IPS-20b (cell line): ENCODE results near the gene MOV10L1.
"Not testable (repeated sequence)": the region's sequence is repeated elsewhere in the genome, so short reads cannot be mapped to it uniquely, and the experiment has no call there.

Experiments used
- H3K27ac ChIP-seq: one replicate; pipeline ENCODE4 v1.5.1; 2013; ENCODE audit warnings: low read length
- H3K27me3 ChIP-seq: 2 replicates; pipeline ENCODE4 v1.6.1; 2013; ENCODE audit warnings: mild to moderate bottlenecking, low read length, inconsistent platforms; ENCODE audit not compliant: insufficient read depth
- H3K36me3 ChIP-seq: 2 replicates; pipeline ENCODE4 v1.6.1; 2013; ENCODE audit warnings: low read depth, mild to moderate bottlenecking, inconsistent platforms, low read length, moderate library complexity; ENCODE audit not compliant: insufficient read depth
- H3K4me1 ChIP-seq: 2 replicates; pipeline ENCODE4 v1.6.1; 2013; ENCODE audit warnings: mild to moderate bottlenecking, control low read depth, inconsistent platforms, low read length, moderate library complexity; ENCODE audit not compliant: insufficient read depth
- H3K4me3 ChIP-seq: 2 replicates; pipeline ENCODE4 v1.5.1; 2013; ENCODE audit warnings: mild to moderate bottlenecking, low read length, inconsistent platforms
- H3K9ac ChIP-seq: 2 replicates; pipeline ENCODE4 v1.6.1; 2013; ENCODE audit warnings: low read depth, mild to moderate bottlenecking, inconsistent platforms, low read length, moderate library complexity
- H3K9me3 ChIP-seq: 2 replicates; pipeline ENCODE4 v1.6.1; 2013; ENCODE audit warnings: mild to moderate bottlenecking, low read depth, low read length, inconsistent platforms; ENCODE audit not compliant: insufficient read depth

Gene MOV10L1

GRCh38 chr22:50160947-50161346, 71.1 kb downstream of the MOV10L1 start:
- Histone ChIP-seq H3K9me3 (no peaks in the 10 kb centered on the region), H3K27me3 (peaks cover 8% of the 10 kb centered on the region; the same call in 1 of the 2 replicates), H3K4me1 (0 out of 2 replicates have a peak, but pooled peaks cover 3% of the 10 kb centered on the region), H3K27ac (no peak overlapping the region), H3K36me3 (no peaks in the 10 kb centered on the region), H3K9ac (no peak overlapping the region), H3K4me3 (no peak overlapping the region)

- Histone ChIP-seq H3K27ac (no peak overlapping the region), H3K4me3 (no peak overlapping the region), H3K27me3 (peaks cover 8% of the 10 kb centered on the region; the same call in 1 of the 2 replicates), H3K9me3 (no peaks in the 10 kb centered on the region), H3K4me1 (0 out of 2 replicates have a peak, but pooled peaks cover 3% of the 10 kb centered on the region), H3K9ac (no peak overlapping the region), H3K36me3 (no peaks in the 10 kb centered on the region)
Measured at GRCh38 chr22:50161508-50162390, 71.9 kb downstream of the MOV10L1 start.

- H3K9me3 ChIP-seq = no peaks in the 10 kb centered on the region
- H3K9ac ChIP-seq = no peak overlapping the region
- H3K27ac ChIP-seq = no peak overlapping the region
- no peaks in the 10 kb centered on the region for H3K36me3 ChIP-seq
- 0 out of 2 replicates have a peak, but pooled peaks cover 3% of the 10 kb centered on the region for H3K4me1 ChIP-seq
- no peak overlapping the region for H3K4me3 ChIP-seq
- peaks cover 5% of the 10 kb centered on the region for H3K27me3 ChIP-seq
Measured at GRCh38 chr22:50162391-50162956, 72.7 kb downstream of the MOV10L1 start.

GRCh38 chr22:50165436-50166123, 75.8 kb downstream of the MOV10L1 start:
- no peak overlapping the region for H3K27ac ChIP-seq
- H3K27me3 ChIP-seq = peaks cover 23% of the 10 kb centered on the region
- no peaks in the 10 kb centered on the region for H3K36me3 ChIP-seq
- H3K4me3 ChIP-seq = no peak overlapping the region
- H3K4me1 ChIP-seq = no peaks in the 10 kb centered on the region
- no peak overlapping the region for H3K9ac ChIP-seq
- no peaks in the 10 kb centered on the region for H3K9me3 ChIP-seq

GRCh38 chr22:50167689-50168489, 78.1 kb downstream of the MOV10L1 start:
- no peak overlapping the region for H3K9ac ChIP-seq
- H3K27ac ChIP-seq = no peak overlapping the region
- H3K27me3 ChIP-seq = peaks cover 41% of the 10 kb centered on the region
- H3K36me3 ChIP-seq = no peaks in the 10 kb centered on the region
- H3K4me1 ChIP-seq = no peaks in the 10 kb centered on the region
- H3K9me3 ChIP-seq = no peaks in the 10 kb centered on the region
- no peak overlapping the region for H3K4me3 ChIP-seq

- not testable (repeated sequence) for H3K4me1 ChIP-seq, H3K9ac ChIP-seq, H3K27ac ChIP-seq, H3K36me3 ChIP-seq, H3K4me3 ChIP-seq, H3K9me3 ChIP-seq
- peaks cover 41% of the 10 kb centered on the region for H3K27me3 ChIP-seq
Measured at GRCh38 chr22:50168490-50169180, 78.8 kb downstream of the MOV10L1 start.

DNA sequence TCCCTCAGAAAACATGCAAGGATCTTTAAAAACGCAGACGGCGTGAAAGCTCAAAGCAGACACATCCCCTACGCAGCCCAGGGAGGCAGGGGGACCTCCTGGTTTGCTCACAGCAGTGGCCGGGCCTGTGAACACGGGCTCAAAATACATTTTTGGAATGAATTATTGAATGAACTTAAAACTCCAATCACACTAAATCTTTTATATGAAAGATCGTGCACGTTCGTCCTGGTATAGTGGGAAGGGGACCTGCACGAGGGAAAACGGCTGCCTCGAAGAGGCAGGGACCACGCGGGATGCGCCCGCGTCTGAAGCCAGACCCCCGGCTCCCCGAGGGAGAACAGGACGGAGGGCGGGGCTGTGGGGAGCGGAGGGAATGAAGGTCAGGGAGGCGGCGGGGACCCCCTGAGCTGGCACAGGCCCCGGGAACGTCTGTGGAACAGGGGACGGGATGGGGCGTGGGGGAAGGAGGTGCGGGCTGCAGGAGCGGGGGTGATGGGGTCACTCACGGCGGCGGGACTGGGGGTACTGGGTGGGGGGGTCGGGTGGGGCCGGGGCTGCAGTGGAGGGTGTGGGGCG, 79.5 kb downstream of the MOV10L1 start:
- H3K36me3 ChIP-seq = no peaks in the 10 kb centered on the region
- no peak overlapping the region for H3K9ac ChIP-seq
- no peaks in the 10 kb centered on the region for H3K9me3 ChIP-seq
- H3K4me3 ChIP-seq = no peak overlapping the region
- H3K27me3 ChIP-seq = peaks cover 41% of the 10 kb centered on the region
- no peak overlapping the region for H3K27ac ChIP-seq
- no peaks in the 10 kb centered on the region for H3K4me1 ChIP-seq

GRCh38 chr22:50169774-50170341, 80.1 kb downstream of the MOV10L1 start:
- Histone ChIP-seq H3K9ac (no peak overlapping the region), H3K4me1 (no peaks in the 10 kb centered on the region), H3K4me3 (no peak overlapping the region; the same call in 1 of the 2 replicates), H3K27ac (no peak overlapping the region), H3K9me3 (no peaks in the 10 kb centered on the region), H3K27me3 (peaks cover 41% of the 10 kb centered on the region), H3K36me3 (no peaks in the 10 kb centered on the region)

GRCh38 chr22:50170453-50171318, 80.9 kb downstream of the MOV10L1 start, which contains the start of gene PANX2:
Gene PANX2, plus strand, starts transcription at chr22:50170731. Its CDS starts 0 bp downstream, at chr22:50170731.
- no peak within 1 kb of the TSS for H3K9ac ChIP-seq
- H3K4me3 ChIP-seq = peak within 1 kb of the TSS; percentile 67
- no peaks in the 10 kb centered on the region for H3K9me3 ChIP-seq
- no peak within 1 kb of the TSS for H3K27ac ChIP-seq
- H3K36me3 ChIP-seq = no peaks in the 10 kb centered on the region
- H3K27me3 ChIP-seq = peaks cover 41% of the 10 kb centered on the region
- no peaks in the 10 kb centered on the region for H3K4me1 ChIP-seq
